ENCODE measurements around the gene TBC1D23. TPM values are rescaled to one million over a fixed set of nuclear protein-coding genes. Genes with fewer than 3 reads are reported as not detected.

TBC1D23 gene
- total RNA-seq, 1 donor from 2014 or later, result 56.9 TPM

GRCh38 chr3:100360757-100361496, 100.1 kb downstream of the TBC1D23 start:
- no peak for DNase-seq (ENCODE audit: low spot score in 2 of 2)
- intact Hi-C loops (cut with DNase I), result no loop called here
- no peak for TF ChIP-seq CTCF (IDR thresholded peaks at IDR 0.05)
- Histone ChIP-seq H3K4me3 (no peak overlapping the region), H3K4me1 (no peaks in the 10 kb centered on the region), H3K27ac (no peak overlapping the region), H3K9me3 (no peaks in the 10 kb centered on the region), H3K27me3 (no peaks in the 10 kb centered on the region), H3K36me3 (peaks cover 30 to 62% of the 10 kb centered on the region in 2 donors)

GRCh38 chr3:100361897-100362296, 101.1 kb downstream of the TBC1D23 start:
- H3K4me3 ChIP-seq, result no peak overlapping the region
- intact Hi-C loops (cut with DNase I), result no loop called here
- peaks cover 35 to 53% of the 10 kb centered on the region in 2 donors for H3K36me3 ChIP-seq
- no peaks in the 10 kb centered on the region for H3K27me3 ChIP-seq
- DNase-seq (ENCODE audit: low spot score in 2 of 2), result no peak
- no peak for TF ChIP-seq CTCF (IDR thresholded peaks at IDR 0.05)
- H3K4me1 ChIP-seq, result no peaks in the 10 kb centered on the region
- no peak overlapping the region for H3K27ac ChIP-seq
- H3K9me3 ChIP-seq, result no peaks in the 10 kb centered on the region

- Histone ChIP-seq H3K27ac (no peak overlapping the region), H3K9me3 (no peaks in the 10 kb centered on the region), H3K4me3 (no peak overlapping the region), H3K36me3 (peaks cover 36 to 55% of the 10 kb centered on the region in 2 donors), H3K27me3 (no peaks in the 10 kb centered on the region), H3K4me1 (peaks cover 0 to 3% of the 10 kb centered on the region in 2 donors)
- no peak for TF ChIP-seq CTCF (IDR thresholded peaks at IDR 0.05)
- DNase-seq (ENCODE audit: low spot score in 2 of 2), result no peak
- intact Hi-C loops (cut with DNase I), result no loop called here
Measured at GRCh38 chr3:100364421-100364820, 103.6 kb downstream of the TBC1D23 start.

- Histone ChIP-seq H3K27ac (no peak overlapping the region), H3K4me3 (no peak overlapping the region), H3K27me3 (no peaks in the 10 kb centered on the region), H3K36me3 (peaks cover 40 to 57% of the 10 kb centered on the region in 2 donors), H3K9me3 (no peaks in the 10 kb centered on the region), H3K4me1 (peaks cover 0 to 3% of the 10 kb centered on the region in 2 donors)
- TF ChIP-seq CTCF (IDR thresholded peaks at IDR 0.05), result no peak
- no peak for DNase-seq (ENCODE audit: low spot score in 2 of 2)
- intact Hi-C loops (cut with DNase I), result no loop called here
Measured at GRCh38 chr3:100366424-100366823, 105.6 kb downstream of the TBC1D23 start.

GRCh38 chr3:100368441-100368840, 107.6 kb downstream of the TBC1D23 start:
- TF ChIP-seq CTCF (IDR thresholded peaks at IDR 0.05), result no peak
- no peak for DNase-seq (ENCODE audit: low spot score in 2 of 2)
- intact Hi-C loops (cut with DNase I), result no loop called here
- no peaks in the 10 kb centered on the region for H3K27me3 ChIP-seq
- H3K27ac ChIP-seq, result peak overlapping the region in 1 of 2 donors; percentile 26
- H3K9me3 ChIP-seq, result no peaks in the 10 kb centered on the region
- H3K4me3 ChIP-seq, result no peak overlapping the region
- H3K4me1 ChIP-seq, result peaks cover 0 to 3% of the 10 kb centered on the region in 2 donors
- peaks cover 42 to 60% of the 10 kb centered on the region in 2 donors for H3K36me3 ChIP-seq

All from ascending aorta (tissue), 2 donors.